Panc1 (cell line): ENCODE results near the gene TUSC7. TPM values are rescaled to one million over a fixed set of nuclear protein-coding genes. Genes with fewer than 3 reads are reported as not detected.

ENCODE experiments used
- ATAC-seq: fragments of 200-7000 bp; cut with Tn5 transposase; 2 replicates; pipeline ENCODE4 v1.9.1; 2020; ENCODE audit warnings: mild to moderate bottlenecking, moderate library complexity
- BruUV-seq: library from RNA; stranded (reverse); fragments of 400-500 nt; replicated peaks from 2 replicates; lab custom pipeline; 2021; lab: Mats Ljungman, UMichigan
- CTCF ChIA-PET: fragments of 300-600 bp; sonication (Branson Sonifier 250); formaldehyde crosslinking; loops from one replicate; lab custom pipeline; 2022; ENCODE audit warnings: antibody characterized with exemption; lab: Charles Lee
- POLR2A ChIA-PET: fragments of 300-600 bp; sonication (Branson Sonifier 250); formaldehyde crosslinking; loops from one replicate; lab custom pipeline; 2022; ENCODE audit warnings: antibody characterized with exemption; lab: Charles Lee
- DNase-seq: peaks from one replicate; pipeline ENCODE4 v3.0.0-alpha.2; 2010; ENCODE audit warnings: low read depth, low spot score
- H3K27ac ChIP-seq: 2 replicates; pipeline ENCODE4 v1.5.1; 2011; ENCODE audit warnings: mild to moderate bottlenecking, low read length, inconsistent platforms
- H3K27me3 ChIP-seq: fragments of 200-500 bp; sonication (Bioruptor generic); 2 replicates; pipeline ENCODE4 v1.6.0; 2014; ENCODE audit warnings: low read length, inconsistent platforms; ENCODE audit not compliant: control insufficient read depth, insufficient read depth
- H3K36me3 ChIP-seq: fragments of 200-500 bp; sonication (Bioruptor generic); 2 replicates; pipeline ENCODE4 v1.5.1; 2014; ENCODE audit warnings: inconsistent platforms, mild to moderate bottlenecking, low read length, moderate library complexity; ENCODE audit not compliant: control insufficient read depth, insufficient read depth
- H3K4me1 ChIP-seq: 2 replicates; pipeline ENCODE4 v1.5.1; 2011; ENCODE audit warnings: inconsistent platforms, mild to moderate bottlenecking, low read length, moderate library complexity; ENCODE audit not compliant: control insufficient read depth, insufficient read depth
- H3K4me3 ChIP-seq, 2 experiments: 2 replicates each; pipeline ENCODE4 v1.5.1; 2011 to 2012; ENCODE audit warnings: low read depth in 2 of 2, low read length in 2 of 2, mild to moderate bottlenecking in 2 of 2, inconsistent platforms in 1 of 2, moderate library complexity in 1 of 2
- H3K9me3 ChIP-seq: fragments of 200-500 bp; sonication (Bioruptor generic); 2 replicates; pipeline ENCODE4 v1.5.1; 2014; ENCODE audit warnings: low read depth, mild to moderate bottlenecking, inconsistent platforms, low read length, moderate library complexity; ENCODE audit not compliant: control insufficient read depth, insufficient read depth
- CTCF ChIP-seq: fragments of 450-650 bp; IDR thresholded peaks from 2 replicates; pipeline ENCODE4 v1.5.1; 2017; ENCODE audit warnings: mild to moderate bottlenecking
- POLR2AphosphoS5 ChIP-seq: IDR thresholded peaks from 2 replicates; pipeline ENCODE4 v1.6.1; 2012; ENCODE audit warnings: mild to moderate bottlenecking, low read depth, low read length, moderate library complexity
- REST ChIP-seq, 2 experiments: IDR thresholded peaks; 2 replicates each; pipeline ENCODE4 v1.6.1; 2011 to 2012; ENCODE audit warnings: low read depth in 2 of 2, control low read depth in 1 of 2, low read length in 1 of 2, mild to moderate bottlenecking in 1 of 2, moderate library complexity in 1 of 2; ENCODE audit not compliant: insufficient read depth in 1 of 2
- SIN3A ChIP-seq: IDR thresholded peaks from 2 replicates; pipeline ENCODE4 v1.6.1; 2012; ENCODE audit warnings: low read depth, mild to moderate bottlenecking, low read length, moderate library complexity, borderline replicate concordance; ENCODE audit not compliant: insufficient read depth
- TCF7L2 ChIP-seq: IDR thresholded peaks from 2 replicates; pipeline ENCODE4 v1.6.1; 2011; ENCODE audit warnings: mild to moderate bottlenecking, low read depth, low read length, inconsistent platforms
- in situ Hi-C: cut with HindIII; loops from 2 replicates; pipeline ENCODE4 v1.10.0; 2016; ENCODE audit warnings: low sequenced_read_pairs, low pct_unique_long_range_greater_than_20kb
- intact Hi-C: fragments of 100-400 bp; cut with micrococcal nuclease; formaldehyde crosslinking; loops from one replicate; pipeline ENCODE4 v1.10.0; 2022; ENCODE audit not compliant: unreplicated experiment
- total RNA-seq: library from RNA; stranded (reverse); gene quantifications from one replicate; pipeline ENCODE4 v1.2.1, GENCODE V29; 2021; ENCODE audit not compliant: unreplicated experiment

Gene TUSC7
- total RNA-seq, 1 experiment from 2014 or later = not detected

DNA sequence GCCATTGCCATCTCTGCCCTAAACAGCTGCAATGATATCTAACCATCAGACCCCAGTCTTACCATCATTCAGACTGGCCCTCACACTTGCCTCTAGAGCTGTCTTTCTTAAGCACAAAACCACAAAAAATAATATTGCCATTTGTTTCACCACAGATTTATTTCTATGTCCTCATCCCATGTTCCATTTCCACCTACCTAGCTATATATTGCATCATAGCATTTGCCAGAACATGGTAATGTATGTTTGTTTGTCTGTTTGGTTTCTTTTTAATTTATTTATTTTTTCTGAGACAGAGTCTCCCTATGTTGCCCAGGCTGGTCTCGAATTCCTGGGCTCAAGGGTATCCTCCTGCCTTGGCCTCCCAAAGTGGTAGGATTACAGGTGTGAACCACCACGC, 18.5 kb upstream of the TUSC7 start:
- intact Hi-C loops (no loop called here), in situ Hi-C loops (no loop called here)
- H3K4me1 ChIP-seq = no peaks in the 10 kb centered on the region
- no peak overlapping the region for H3K27ac ChIP-seq
- no peak for DNase-seq
- H3K4me3 ChIP-seq = no peak overlapping the region
- TF ChIP-seq TCF7L2 = no peak
- no peak for TF ChIP-seq POLR2AphosphoS5
- no peak for TF ChIP-seq REST (IDR thresholded peaks at IDR 0.05; ENCODE audit: insufficient read depth in 1 of 2, low read depth in 2 of 2, low read length in 1 of 2)
- TF ChIP-seq CTCF = no peak
- TF ChIP-seq SIN3A = no peak
- no TSS peak for BruUV-seq
- no peaks in the 10 kb centered on the region for H3K9me3 ChIP-seq
- H3K36me3 ChIP-seq = no peaks in the 10 kb centered on the region
- CTCF ChIA-PET = no interaction called here
- H3K27me3 ChIP-seq = no peaks in the 10 kb centered on the region
- POLR2A ChIA-PET = no interaction called here
- no peak for ATAC-seq

DNA sequence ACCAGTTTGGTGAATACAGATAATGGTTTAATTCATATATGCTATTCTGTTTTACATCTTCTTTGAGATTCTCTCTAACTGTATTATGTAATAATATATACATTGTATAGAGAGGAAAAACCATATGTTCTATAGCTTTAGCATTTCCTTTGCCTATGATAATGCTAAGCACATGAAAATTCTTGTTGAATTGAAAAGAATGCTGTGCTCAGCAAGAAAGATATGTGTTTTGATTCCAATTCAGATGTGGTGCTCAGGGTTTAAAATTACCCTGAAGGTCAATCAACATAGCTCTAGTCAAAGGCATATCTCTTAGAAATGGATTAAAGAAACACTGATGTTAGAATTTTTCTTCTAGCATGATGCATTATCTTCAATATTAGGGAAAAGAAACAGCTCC, 8.5 kb upstream of the TUSC7 start:
- Histone ChIP-seq H3K9me3 (no peaks in the 10 kb centered on the region), H3K4me1 (no peaks in the 10 kb centered on the region), H3K4me3 (no peak overlapping the region), H3K36me3 (no peaks in the 10 kb centered on the region), H3K27me3 (no peaks in the 10 kb centered on the region; the same call in 1 of the 2 replicates), H3K27ac (no peak overlapping the region)
- ChIA-PET POLR2A (no interaction called here), CTCF (no interaction called here)
- BruUV-seq = no TSS peak
- intact Hi-C loops (no loop called here), in situ Hi-C loops (no loop called here)
- TF ChIP-seq POLR2AphosphoS5 (no peak), SIN3A (no peak)
- no peak for ATAC-seq
- DNase-seq = no peak

- intact Hi-C loops (no loop called here), in situ Hi-C loops (no loop called here)
- ChIA-PET CTCF (no interaction called here), POLR2A (no interaction called here)
- ATAC-seq = no peak
- BruUV-seq = no TSS peak
- H3K4me1 ChIP-seq = no peaks in the 10 kb centered on the region
- no peak for DNase-seq
- no peaks in the 10 kb centered on the region for H3K9me3 ChIP-seq
- H3K4me3 ChIP-seq = no peak overlapping the region
- no peaks in the 10 kb centered on the region; the same call in 1 of the 2 replicates for H3K27me3 ChIP-seq
- TF ChIP-seq REST (IDR thresholded peaks at IDR 0.05; ENCODE audit: insufficient read depth in 1 of 2, low read depth in 2 of 2, low read length in 1 of 2) (no peak), SIN3A (no peak), TCF7L2 (no peak), CTCF (no peak), POLR2AphosphoS5 (no peak)
- no peaks in the 10 kb centered on the region for H3K36me3 ChIP-seq
- H3K27ac ChIP-seq = no peak overlapping the region
Measured at GRCh38 chr3:116702334-116702733, 7.2 kb upstream of the TUSC7 start.
